Measurements from ENCODE around the gene APOA5. TPM values are rescaled to one million over a fixed set of nuclear protein-coding genes. Genes with fewer than 3 reads are reported as not detected.

Gene APOA5
- total RNA-seq, 1 donor from 2014 or later = not detected

GRCh38 chr11:116833491-116833815 is 41.8 kb upstream of the APOA5 start:
- Histone ChIP-seq H3K9me3 (no peaks in the 10 kb centered on the region), H3K27me3 (no peaks in the 10 kb centered on the region), H3K36me3 (no peaks in the 10 kb centered on the region), H3K27ac (no peak overlapping the region), H3K4me1 (peaks cover 11% of the 10 kb centered on the region), H3K4me3 (no peak overlapping the region)
- DNase-seq (ENCODE audit: extremely low spot score in 2 of 2) = no peak
- intact Hi-C loops (cut with DNase I) = no loop called here
- TF ChIP-seq CTCF (IDR thresholded peaks at IDR 0.05) (no peak), POLR2A (IDR thresholded peaks at IDR 0.05) (no peak), POLR2AphosphoS5 (IDR thresholded peaks at IDR 0.05; ENCODE audit: insufficient read depth in 1 of 2, low read depth in 1 of 2) (no peak)

GRCh38 chr11:116832350-116833290 is 40.9 kb upstream of the APOA5 start:
- no peaks in the 10 kb centered on the region for H3K9me3 ChIP-seq
- no peaks in the 10 kb centered on the region for H3K27me3 ChIP-seq
- no peaks in the 10 kb centered on the region for H3K36me3 ChIP-seq
- peaks cover 11% of the 10 kb centered on the region for H3K4me1 ChIP-seq
- no peak overlapping the region for H3K4me3 ChIP-seq
- intact Hi-C loops (cut with DNase I) = no loop called here
- TF ChIP-seq CTCF (IDR thresholded peaks at IDR 0.05) = no peak
- TF ChIP-seq POLR2AphosphoS5 (IDR thresholded peaks at IDR 0.05; ENCODE audit: insufficient read depth in 1 of 2, low read depth in 1 of 2) = no peak
- no peak for TF ChIP-seq POLR2A (IDR thresholded peaks at IDR 0.05)
- DNase-seq (ENCODE audit: extremely low spot score in 2 of 2) = no peak
- H3K27ac ChIP-seq = no peak overlapping the region

DNA sequence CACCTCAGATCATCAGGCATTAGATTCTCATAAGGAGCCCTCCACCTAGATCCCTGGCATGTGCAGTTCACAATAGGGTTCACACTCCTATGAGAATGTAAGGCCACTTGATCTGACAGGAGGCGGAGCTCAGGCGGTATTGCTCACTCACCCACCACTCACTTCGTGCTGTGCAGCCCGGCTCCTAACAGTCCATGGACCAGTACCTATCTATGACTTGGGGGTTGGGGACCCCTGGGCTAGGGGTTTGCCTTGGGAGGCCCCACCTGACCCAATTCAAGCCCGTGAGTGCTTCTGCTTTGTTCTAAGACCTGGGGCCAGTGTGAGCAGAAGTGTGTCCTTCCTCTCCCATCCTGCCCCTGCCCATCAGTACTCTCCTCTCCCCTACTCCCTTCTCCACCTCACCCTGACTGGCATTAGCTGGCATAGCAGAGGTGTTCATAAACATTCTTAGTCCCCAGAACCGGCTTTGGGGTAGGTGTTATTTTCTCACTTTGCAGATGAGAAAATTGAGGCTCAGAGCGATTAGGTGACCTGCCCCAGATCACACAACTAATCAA is 40.2 kb upstream of the APOA5 start:
- no peaks in the 10 kb centered on the region for H3K36me3 ChIP-seq
- H3K27ac ChIP-seq = no peak overlapping the region
- intact Hi-C loops (cut with DNase I) = no loop called here
- no peaks in the 10 kb centered on the region for H3K27me3 ChIP-seq
- no peak for DNase-seq (ENCODE audit: extremely low spot score in 2 of 2)
- H3K4me3 ChIP-seq = no peak overlapping the region
- TF ChIP-seq POLR2AphosphoS5 (IDR thresholded peaks at IDR 0.05; ENCODE audit: insufficient read depth in 1 of 2, low read depth in 1 of 2) (no peak), POLR2A (IDR thresholded peaks at IDR 0.05) (no peak)
- no peaks in the 10 kb centered on the region for H3K9me3 ChIP-seq
- peaks cover 11% of the 10 kb centered on the region for H3K4me1 ChIP-seq

DNA sequence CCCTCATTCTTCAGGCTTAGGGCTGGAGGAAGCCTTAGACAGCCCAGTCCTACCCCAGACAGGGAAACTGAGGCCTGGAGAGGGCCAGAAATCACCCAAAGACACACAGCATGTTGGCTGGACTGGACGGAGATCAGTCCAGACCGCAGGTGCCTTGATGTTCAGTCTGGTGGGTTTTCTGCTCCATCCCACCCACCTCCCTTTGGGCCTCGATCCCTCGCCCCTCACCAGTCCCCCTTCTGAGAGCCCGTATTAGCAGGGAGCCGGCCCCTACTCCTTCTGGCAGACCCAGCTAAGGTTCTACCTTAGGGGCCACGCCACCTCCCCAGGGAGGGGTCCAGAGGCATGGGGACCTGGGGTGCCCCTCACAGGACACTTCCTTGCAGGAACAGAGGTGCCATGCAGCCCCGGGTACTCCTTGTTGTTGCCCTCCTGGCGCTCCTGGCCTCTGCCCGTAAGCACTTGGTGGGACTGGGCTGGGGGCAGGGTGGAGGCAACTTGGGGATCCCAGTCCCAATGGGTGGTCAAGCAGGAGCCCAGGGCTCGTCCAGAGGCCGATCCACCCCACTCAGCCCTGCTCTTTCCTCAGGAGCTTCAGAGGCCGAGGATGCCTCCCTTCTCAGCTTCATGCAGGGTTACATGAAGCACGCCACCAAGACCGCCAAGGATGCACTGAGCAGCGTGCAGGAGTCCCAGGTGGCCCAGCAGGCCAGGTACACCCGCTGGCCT is 38.7 kb upstream of the APOA5 start:
- DNase-seq (ENCODE audit: extremely low spot score in 2 of 2) = no peak
- H3K27ac ChIP-seq = no peak overlapping the region
- intact Hi-C loops (cut with DNase I) = no loop called here
- H3K27me3 ChIP-seq = no peaks in the 10 kb centered on the region
- H3K36me3 ChIP-seq = no peaks in the 10 kb centered on the region
- peaks cover 6% of the 10 kb centered on the region for H3K4me1 ChIP-seq
- H3K4me3 ChIP-seq = no peak overlapping the region
- TF ChIP-seq CTCF (IDR thresholded peaks at IDR 0.05) (no peak), POLR2A (IDR thresholded peaks at IDR 0.05) (no peak), POLR2AphosphoS5 (IDR thresholded peaks at IDR 0.05; ENCODE audit: insufficient read depth in 1 of 2, low read depth in 1 of 2) (no peak)
- no peaks in the 10 kb centered on the region for H3K9me3 ChIP-seq

DNA sequence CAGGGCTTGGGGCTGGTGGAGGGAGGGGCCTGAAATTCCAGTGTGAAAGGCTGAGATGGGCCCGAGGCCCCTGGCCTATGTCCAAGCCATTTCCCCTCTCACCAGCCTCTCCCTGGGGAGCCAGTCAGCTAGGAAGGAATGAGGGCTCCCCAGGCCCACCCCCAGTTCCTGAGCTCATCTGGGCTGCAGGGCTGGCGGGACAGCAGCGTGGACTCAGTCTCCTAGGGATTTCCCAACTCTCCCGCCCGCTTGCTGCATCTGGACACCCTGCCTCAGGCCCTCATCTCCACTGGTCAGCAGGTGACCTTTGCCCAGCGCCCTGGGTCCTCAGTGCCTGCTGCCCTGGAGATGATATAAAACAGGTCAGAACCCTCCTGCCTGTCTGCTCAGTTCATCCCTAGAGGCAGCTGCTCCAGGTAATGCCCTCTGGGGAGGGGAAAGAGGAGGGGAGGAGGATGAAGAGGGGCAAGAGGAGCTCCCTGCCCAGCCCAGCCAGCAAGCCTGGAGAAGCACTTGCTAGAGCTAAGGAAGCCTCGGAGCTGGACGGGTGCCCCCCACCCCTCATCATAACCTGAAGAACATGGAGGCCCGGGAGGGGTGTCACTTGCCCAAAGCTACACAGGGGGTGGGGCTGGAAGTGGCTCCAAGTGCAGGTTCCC is 38.0 kb upstream of the APOA5 start, which contains the start of gene APOC3:
TSS of gene APOC3 (plus strand) at position 383 of the 659 bp plus-strand sequence. CDS start 676 bp downstream, outside the sequence.
- intact Hi-C loops (cut with DNase I) = no loop called here
- Histone ChIP-seq H3K36me3 (no peaks in the 10 kb centered on the region), H3K27ac (no peak within 1 kb of the TSS), H3K27me3 (no peaks in the 10 kb centered on the region), H3K9me3 (no peaks in the 10 kb centered on the region), H3K4me3 (no peak within 1 kb of the TSS), H3K4me1 (no peaks in the 10 kb centered on the region)
- no peak for DNase-seq (ENCODE audit: extremely low spot score in 2 of 2)
- TF ChIP-seq CTCF (IDR thresholded peaks at IDR 0.05) (no peak), POLR2AphosphoS5 (IDR thresholded peaks at IDR 0.05; ENCODE audit: insufficient read depth in 1 of 2, low read depth in 1 of 2) (no peak), POLR2A (IDR thresholded peaks at IDR 0.05) (no peak)

Measured in vagina (tissue), 2 donors.